DND-41 (cell line): ENCODE data around the gene IL20RB.

Source experiments
- ATAC-seq: fragments of 200-7000 bp; cut with Tn5 transposase; 3 replicates; pipeline ENCODE4 v1.9.1; 2021; ENCODE audit warnings: low read depth; ENCODE audit not compliant: insufficient read depth
- DNase-seq: peaks from one replicate; pipeline ENCODE4 v3.0.0-alpha.2; 2020
- H2AFZ ChIP-seq: 2 replicates; pipeline ENCODE4 v1.6.0; 2012; ENCODE audit warnings: low read depth, low read length
- H3K27ac ChIP-seq: 2 replicates; pipeline ENCODE4 v1.5.1; 2012; ENCODE audit warnings: low read length, inconsistent platforms
- H3K27me3 ChIP-seq: fragments of 200-600 bp; sonication (generic); 2 replicates; pipeline ENCODE4 v1.6.0; 2012; ENCODE audit warnings: low read length, mild to moderate bottlenecking, inconsistent platforms; ENCODE audit not compliant: insufficient read depth, poor library complexity
- H3K36me3 ChIP-seq: 2 replicates; pipeline ENCODE4 v1.5.1; 2012; ENCODE audit warnings: low read length, inconsistent platforms; ENCODE audit not compliant: insufficient read depth
- H3K4me1 ChIP-seq: 2 replicates; pipeline ENCODE4 v1.5.1; 2012; ENCODE audit warnings: mild to moderate bottlenecking, low read length; ENCODE audit not compliant: insufficient read depth
- H3K4me2 ChIP-seq: 2 replicates; pipeline ENCODE4 v1.6.0; 2012; ENCODE audit warnings: mild to moderate bottlenecking, moderate library complexity, low read length, inconsistent platforms; ENCODE audit not compliant: insufficient read depth
- H3K4me3 ChIP-seq, 2 experiments: fragments of 200-600 bp in 1 of 2; shearing (Covaris generic) in 1 of 2; 2 replicates each; pipeline ENCODE4 v1.5.1; 2012 to 2016; ENCODE audit warnings: inconsistent platforms in 2 of 2, low read length in 2 of 2, mild to moderate bottlenecking in 2 of 2, low read depth in 1 of 2, moderate library complexity in 1 of 2
- H3K79me2 ChIP-seq: 2 replicates; pipeline ENCODE4 v1.6.0; 2012; ENCODE audit warnings: low read length, inconsistent platforms; ENCODE audit not compliant: insufficient read depth
- H3K9ac ChIP-seq: 2 replicates; pipeline ENCODE4 v1.6.0; 2012; ENCODE audit warnings: low read depth, mild to moderate bottlenecking, inconsistent platforms, low read length, moderate library complexity
- H3K9me3 ChIP-seq: 2 replicates; pipeline ENCODE4 v1.5.1; 2012; ENCODE audit warnings: low read length, moderate library complexity, mild to moderate bottlenecking, inconsistent platforms; ENCODE audit not compliant: insufficient read depth, severe bottlenecking
- H4K20me1 ChIP-seq: 2 replicates; pipeline ENCODE4 v1.6.0; 2012; ENCODE audit warnings: low read length; ENCODE audit not compliant: insufficient read depth
- EZH2 ChIP-seq: IDR thresholded peaks from 3 replicates; pipeline ENCODE4 v1.6.1; 2012; ENCODE audit warnings: borderline replicate concordance, low read depth, mild to moderate bottlenecking, moderate library complexity, low read length, inconsistent platforms; ENCODE audit not compliant: severe bottlenecking
- TF ChIP-seq, protein P1 (sequence below): IDR thresholded peaks from 2 replicates; pipeline ENCODE4 v1.5.1; 2012; ENCODE audit warnings: borderline replicate concordance, low read length, moderate library complexity, mild to moderate bottlenecking; ENCODE audit not compliant: poor library complexity, severe bottlenecking; ENCODE audit errors: extremely low read depth

Gene IL20RB

GRCh38 chr3:136937851-136938250, 19.9 kb upstream of the IL20RB start:
- peaks cover 15% of the 10 kb centered on the region for H4K20me1 ChIP-seq
- no peaks in the 10 kb centered on the region for H3K27me3 ChIP-seq
- no peak for TF ChIP-seq EZH2
- TF ChIP-seq, protein P1, sequence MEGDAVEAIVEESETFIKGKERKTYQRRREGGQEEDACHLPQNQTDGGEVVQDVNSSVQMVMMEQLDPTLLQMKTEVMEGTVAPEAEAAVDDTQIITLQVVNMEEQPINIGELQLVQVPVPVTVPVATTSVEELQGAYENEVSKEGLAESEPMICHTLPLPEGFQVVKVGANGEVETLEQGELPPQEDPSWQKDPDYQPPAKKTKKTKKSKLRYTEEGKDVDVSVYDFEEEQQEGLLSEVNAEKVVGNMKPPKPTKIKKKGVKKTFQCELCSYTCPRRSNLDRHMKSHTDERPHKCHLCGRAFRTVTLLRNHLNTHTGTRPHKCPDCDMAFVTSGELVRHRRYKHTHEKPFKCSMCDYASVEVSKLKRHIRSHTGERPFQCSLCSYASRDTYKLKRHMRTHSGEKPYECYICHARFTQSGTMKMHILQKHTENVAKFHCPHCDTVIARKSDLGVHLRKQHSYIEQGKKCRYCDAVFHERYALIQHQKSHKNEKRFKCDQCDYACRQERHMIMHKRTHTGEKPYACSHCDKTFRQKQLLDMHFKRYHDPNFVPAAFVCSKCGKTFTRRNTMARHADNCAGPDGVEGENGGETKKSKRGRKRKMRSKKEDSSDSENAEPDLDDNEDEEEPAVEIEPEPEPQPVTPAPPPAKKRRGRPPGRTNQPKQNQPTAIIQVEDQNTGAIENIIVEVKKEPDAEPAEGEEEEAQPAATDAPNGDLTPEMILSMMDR = no peak
- H3K4me2 ChIP-seq = no peak overlapping the region
- no peaks in the 10 kb centered on the region for H3K9me3 ChIP-seq
- peaks cover 87% of the 10 kb centered on the region for H3K79me2 ChIP-seq
- H3K36me3 ChIP-seq = peaks cover 27% of the 10 kb centered on the region
- H3K4me1 ChIP-seq = no peaks in the 10 kb centered on the region; the same call in 1 of the 2 replicates
- DNase-seq (no peak), ATAC-seq (no peak)
- no peak overlapping the region for H3K27ac ChIP-seq
- no peak overlapping the region for H2AFZ ChIP-seq
- no peak overlapping the region for H3K4me3 ChIP-seq
- no peak overlapping the region for H3K9ac ChIP-seq

DNA sequence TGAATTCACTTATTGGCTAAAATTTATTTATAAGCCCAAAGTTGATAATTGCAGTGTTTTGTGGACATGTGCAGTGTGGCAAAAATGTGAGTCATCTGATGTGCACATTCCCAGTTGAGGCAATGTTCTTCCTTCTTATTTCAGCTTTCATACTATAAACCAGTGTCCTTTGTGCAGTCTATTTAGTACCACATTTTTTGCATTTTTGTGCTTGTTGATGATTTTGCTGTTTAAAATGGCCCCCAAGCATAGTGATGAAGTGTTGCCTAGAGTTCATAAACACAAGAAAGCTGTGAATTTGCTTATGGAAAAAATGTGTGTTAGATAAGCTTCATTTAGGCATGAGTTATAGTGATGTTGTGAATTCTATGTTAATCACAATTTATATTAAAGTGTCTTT, 19.4 kb upstream of the IL20RB start:
- Histone ChIP-seq H3K27me3 (no peaks in the 10 kb centered on the region), H3K9me3 (no peaks in the 10 kb centered on the region), H3K4me1 (no peaks in the 10 kb centered on the region; the same call in 1 of the 2 replicates), H4K20me1 (peaks cover 16% of the 10 kb centered on the region), H3K79me2 (peaks cover 87% of the 10 kb centered on the region), H3K36me3 (peaks cover 22% of the 10 kb centered on the region), H2AFZ (no peak overlapping the region), H3K4me3 (no peak overlapping the region), H3K9ac (no peak overlapping the region), H3K4me2 (no peak overlapping the region), H3K27ac (no peak overlapping the region)
- DNase-seq = no peak
- TF ChIP-seq EZH2 = no peak
- ATAC-seq = no peak

DNA sequence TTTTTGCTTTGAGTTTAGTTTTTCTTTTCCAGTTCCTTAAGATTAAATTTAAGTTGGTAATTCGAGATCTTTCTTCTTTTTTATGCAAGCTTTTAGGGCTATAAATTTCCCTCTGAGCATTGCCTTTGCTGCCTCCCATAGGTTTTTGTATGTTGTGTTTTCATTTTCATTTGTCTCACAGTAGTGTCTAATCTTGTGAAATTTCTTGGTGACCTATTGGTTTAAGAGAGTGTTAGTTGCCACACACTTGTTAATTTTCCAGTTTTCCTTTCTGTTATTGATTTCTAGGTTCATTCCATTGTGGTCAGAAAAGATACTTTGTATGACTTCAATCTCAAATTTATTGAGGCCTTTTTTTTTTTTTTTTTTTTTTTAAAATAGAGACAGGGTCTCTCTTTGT, 18.3 kb upstream of the IL20RB start:
- Histone ChIP-seq H3K4me1 (no peaks in the 10 kb centered on the region; the same call in 1 of the 2 replicates), H3K27ac (no peak overlapping the region), H2AFZ (no peak overlapping the region), H4K20me1 (peaks cover 22% of the 10 kb centered on the region), H3K9ac (no peak overlapping the region), H3K9me3 (no peaks in the 10 kb centered on the region), H3K4me3 (no peak overlapping the region), H3K79me2 (peaks cover 95% of the 10 kb centered on the region), H3K27me3 (no peaks in the 10 kb centered on the region), H3K4me2 (no peak overlapping the region), H3K36me3 (peaks cover 12% of the 10 kb centered on the region; the same call in 1 of the 2 replicates)
- no peak for DNase-seq
- TF ChIP-seq, protein P1 = no peak
- no peak for TF ChIP-seq EZH2
- no peak for ATAC-seq

GRCh38 chr3:136942803-136943202, 15.0 kb upstream of the IL20RB start:
- Histone ChIP-seq H3K36me3 (peaks cover 13% of the 10 kb centered on the region), H3K9ac (no peak overlapping the region), H3K4me1 (no peaks in the 10 kb centered on the region; the same call in 1 of the 2 replicates), H3K79me2 (peaks cover 80% of the 10 kb centered on the region), H2AFZ (no peak overlapping the region), H4K20me1 (peaks cover 22% of the 10 kb centered on the region), H3K27ac (0 out of 2 replicates have a peak overlapping the region, but pooled peaks have one; percentile 38), H3K4me2 (no peak overlapping the region), H3K4me3 (no peak overlapping the region), H3K9me3 (no peaks in the 10 kb centered on the region), H3K27me3 (no peaks in the 10 kb centered on the region)
- ATAC-seq = peak; percentile 47; the same call in 1 of the 3 replicates
- TF ChIP-seq, protein P1 = no peak
- DNase-seq = no peak
